Right renal pelvis (tissue), 4 donors: ENCODE results near the gene HSBP1. TPM values are rescaled to one million over a fixed set of nuclear protein-coding genes. Genes with fewer than 3 reads are reported as not detected.

Experiments used
- DNase-seq, 4 donors: peaks; one replicate each; pipeline ENCODE4 v3.0.0-alpha.2; 2013; ENCODE audit warnings: low read depth in 4 of 4, low spot score in 3 of 4, missing footprints in 1 of 4
- polyA plus RNA-seq, 4 donors: library from polyadenylated mRNA; unstranded; fragments of 120-200 nt; gene quantifications; one replicate each; pipeline ENCODE4 v1.2.1, GENCODE V29; 2013; ENCODE audit not compliant: insufficient read length in 4 of 4

HSBP1 gene
- polyA plus RNA-seq = 100 to 1,000 TPM; 210 to 253 (median 237) TPM

- DNase-seq = peak; percentile 76 to 84 (median 80)
Measured at GRCh38 chr16:83807710-83808572, at the start of gene HSBP1. TSS of gene HSBP1 (plus strand) at chr16:83807978. CDS start at chr16:83808077, 99 bp downstream.

GRCh38 chr16:83762141-83762991 is 45.4 kb upstream of the HSBP1 start:
- DNase-seq = no peak

GRCh38 chr16:83762992-83763358 is 44.8 kb upstream of the HSBP1 start:
- no peak for DNase-seq

- no peak for DNase-seq
Measured at GRCh38 chr16:83768986-83769385, 38.8 kb upstream of the HSBP1 start.

GRCh38 chr16:83769397-83770008 is 38.3 kb upstream of the HSBP1 start:
- no peak for DNase-seq

GRCh38 chr16:83771306-83771942 is 36.4 kb upstream of the HSBP1 start:
- DNase-seq = no peak

- DNase-seq = no peak
Measured at GRCh38 chr16:83772806-83773205, 35.0 kb upstream of the HSBP1 start.

GRCh38 chr16:83774066-83774465 is 33.7 kb upstream of the HSBP1 start:
- DNase-seq = no peak

GRCh38 chr16:83776944-83777343 is 30.8 kb upstream of the HSBP1 start:
- no peak for DNase-seq

GRCh38 chr16:83779886-83780285 is 27.9 kb upstream of the HSBP1 start:
- no peak for DNase-seq

- DNase-seq = no peak
Measured at GRCh38 chr16:83785455-83785854, 22.3 kb upstream of the HSBP1 start.

- DNase-seq = no peak
Measured at GRCh38 chr16:83789642-83790401, 18.0 kb upstream of the HSBP1 start.

GRCh38 chr16:83791916-83792315 is 15.9 kb upstream of the HSBP1 start:
- DNase-seq = no peak

GRCh38 chr16:83792391-83792790 is 15.4 kb upstream of the HSBP1 start:
- no peak for DNase-seq

GRCh38 chr16:83793179-83793578 is 14.6 kb upstream of the HSBP1 start:
- DNase-seq = no peak

GRCh38 chr16:83794860-83795554 is 12.8 kb upstream of the HSBP1 start:
- no peak for DNase-seq

GRCh38 chr16:83797013-83797412 is 10.8 kb upstream of the HSBP1 start:
- DNase-seq = no peak

GRCh38 chr16:83799336-83799735 is 8.4 kb upstream of the HSBP1 start:
- no peak for DNase-seq

GRCh38 chr16:83802135-83802534 is 5.6 kb upstream of the HSBP1 start:
- no peak for DNase-seq
